Prostate gland (tissue), 2 donors: ENCODE data around the gene VASP.

Source experiments
- POLR2A ChIP-seq: fragments of 450-650 bp; IDR thresholded peaks from one replicate; pipeline ENCODE4 v1.6.1; 2016; ENCODE audit warnings: antibody characterized with exemption, mild to moderate bottlenecking
- TF ChIP-seq, protein P1 (sequence below), 4 experiments: fragments of 200-600 bp in 2 of 4; fragments of 450-650 bp in 2 of 4; sonication (generic) in 2 of 4; IDR thresholded peaks; 1 replicate in 3 of 4; 2 replicates in 1 of 4; pipeline ENCODE4 v1.5.1; 2016 to 2019; ENCODE audit warnings: antibody characterized with exemption in 4 of 4, mild to moderate bottlenecking in 2 of 4, moderate library complexity in 2 of 4

DNA sequence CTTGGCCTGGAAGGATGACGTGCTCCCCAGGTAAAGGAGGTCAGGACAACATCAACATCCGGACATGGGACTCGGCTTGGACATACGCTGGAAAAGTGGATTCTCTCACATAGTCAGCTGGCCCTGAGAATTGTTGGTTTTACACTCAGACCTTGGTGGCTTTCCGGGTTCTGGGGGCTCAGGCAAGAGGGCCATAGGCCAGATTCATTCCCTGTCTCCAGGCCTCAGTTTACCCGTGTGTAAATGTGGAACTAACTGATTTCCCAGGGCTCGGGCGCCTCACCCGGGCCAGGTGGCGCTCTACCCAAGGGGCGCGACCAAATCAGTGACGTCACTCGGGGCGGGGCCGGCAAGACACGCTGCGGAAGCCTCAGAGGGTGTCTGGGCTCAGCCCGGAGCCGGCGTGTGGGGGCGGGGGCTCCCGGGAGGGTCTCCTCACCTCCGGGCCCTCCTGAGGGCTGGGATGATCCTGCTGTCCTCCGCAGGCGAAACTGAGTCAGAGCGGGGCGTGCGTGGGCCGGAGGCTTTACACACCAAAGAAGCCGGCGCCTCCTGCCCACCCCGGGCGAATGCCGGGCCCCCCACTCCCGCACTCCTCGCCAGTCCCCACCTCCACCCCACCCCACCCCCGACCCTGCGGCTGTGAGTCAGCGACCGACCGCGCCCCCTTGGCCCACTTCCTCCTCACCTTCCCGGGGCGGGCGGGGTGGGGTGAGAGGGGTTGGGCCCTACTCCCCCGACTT lies 862 bp upstream of the VASP start:
- TF ChIP-seq, protein P1, sequence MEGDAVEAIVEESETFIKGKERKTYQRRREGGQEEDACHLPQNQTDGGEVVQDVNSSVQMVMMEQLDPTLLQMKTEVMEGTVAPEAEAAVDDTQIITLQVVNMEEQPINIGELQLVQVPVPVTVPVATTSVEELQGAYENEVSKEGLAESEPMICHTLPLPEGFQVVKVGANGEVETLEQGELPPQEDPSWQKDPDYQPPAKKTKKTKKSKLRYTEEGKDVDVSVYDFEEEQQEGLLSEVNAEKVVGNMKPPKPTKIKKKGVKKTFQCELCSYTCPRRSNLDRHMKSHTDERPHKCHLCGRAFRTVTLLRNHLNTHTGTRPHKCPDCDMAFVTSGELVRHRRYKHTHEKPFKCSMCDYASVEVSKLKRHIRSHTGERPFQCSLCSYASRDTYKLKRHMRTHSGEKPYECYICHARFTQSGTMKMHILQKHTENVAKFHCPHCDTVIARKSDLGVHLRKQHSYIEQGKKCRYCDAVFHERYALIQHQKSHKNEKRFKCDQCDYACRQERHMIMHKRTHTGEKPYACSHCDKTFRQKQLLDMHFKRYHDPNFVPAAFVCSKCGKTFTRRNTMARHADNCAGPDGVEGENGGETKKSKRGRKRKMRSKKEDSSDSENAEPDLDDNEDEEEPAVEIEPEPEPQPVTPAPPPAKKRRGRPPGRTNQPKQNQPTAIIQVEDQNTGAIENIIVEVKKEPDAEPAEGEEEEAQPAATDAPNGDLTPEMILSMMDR (IDR thresholded peaks at IDR 0.05) = peak; percentile 47 to 69 (median 62)
- TF ChIP-seq POLR2A = peak; percentile 88
